SIG-M5 (cell line): ENCODE data around the gene CDH23.

Experiments used
- DNase-seq: peaks from one replicate; lab custom pipeline; 2025; lab: John Stamatoyannopoulos, UW

Gene CDH23

GRCh38 chr10:71565284-71566000 lies 168.7 kb downstream of the CDH23 start:
- DNase-seq, result no peak

DNA sequence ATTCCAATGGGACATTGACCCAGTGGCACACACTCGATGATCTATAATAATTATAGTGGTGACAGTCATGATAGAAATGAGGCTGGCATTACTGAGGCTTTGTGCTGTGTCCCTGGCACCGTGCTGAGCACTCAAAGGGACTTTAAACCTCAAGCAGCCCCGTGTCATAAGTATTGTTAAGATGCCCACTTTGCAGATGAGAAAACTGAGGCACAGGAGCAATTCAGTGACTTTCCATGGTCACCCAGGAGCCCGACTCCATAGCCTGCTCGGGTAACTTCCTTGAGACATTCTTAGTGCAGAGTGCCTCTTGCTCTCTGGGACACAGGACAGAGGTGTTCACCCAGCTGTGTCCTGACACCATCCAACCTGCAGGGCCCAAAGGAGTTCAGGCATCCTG lies 170.3 kb downstream of the CDH23 start:
- DNase-seq, result no peak

GRCh38 chr10:71568896-71569492 lies 172.3 kb downstream of the CDH23 start:
- no peak for DNase-seq

GRCh38 chr10:71569775-71570588 lies 173.3 kb downstream of the CDH23 start:
- DNase-seq, result no peak

DNA sequence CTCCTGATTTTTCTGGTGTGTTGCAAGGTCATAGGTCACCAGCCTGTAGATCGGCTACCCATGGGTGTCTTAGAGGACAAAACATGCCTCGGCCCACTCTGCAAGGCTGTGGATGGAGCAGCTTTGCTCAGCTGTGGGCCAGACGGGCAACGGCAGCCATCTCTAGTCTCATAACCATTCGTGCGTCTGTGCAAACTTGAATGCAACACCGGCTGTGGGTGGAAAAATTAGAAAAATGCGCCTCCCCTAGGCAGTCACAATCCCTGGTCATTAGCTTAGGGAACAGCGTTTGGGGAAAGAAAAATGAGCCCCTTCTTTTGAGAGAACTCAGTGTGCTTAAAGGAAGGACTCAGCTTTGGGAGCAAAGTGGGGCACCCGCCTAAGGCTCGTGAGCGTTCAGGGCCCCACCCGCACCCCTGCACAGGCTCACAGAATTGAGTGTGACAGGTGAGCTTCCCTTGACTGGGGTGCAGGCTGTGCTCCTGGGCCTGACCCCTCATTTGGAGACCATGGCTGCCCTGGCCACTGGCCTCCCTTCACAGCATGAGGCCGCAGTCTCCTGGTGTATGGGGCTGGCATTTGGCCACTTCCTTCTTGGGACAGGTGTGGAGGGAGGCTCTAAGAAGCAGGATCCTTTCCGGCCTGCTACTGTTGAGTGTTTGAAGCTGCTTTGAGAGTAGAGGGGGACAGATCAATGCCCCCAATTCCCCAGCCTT lies 174.9 kb downstream of the CDH23 start:
- DNase-seq, result no peak

DNA sequence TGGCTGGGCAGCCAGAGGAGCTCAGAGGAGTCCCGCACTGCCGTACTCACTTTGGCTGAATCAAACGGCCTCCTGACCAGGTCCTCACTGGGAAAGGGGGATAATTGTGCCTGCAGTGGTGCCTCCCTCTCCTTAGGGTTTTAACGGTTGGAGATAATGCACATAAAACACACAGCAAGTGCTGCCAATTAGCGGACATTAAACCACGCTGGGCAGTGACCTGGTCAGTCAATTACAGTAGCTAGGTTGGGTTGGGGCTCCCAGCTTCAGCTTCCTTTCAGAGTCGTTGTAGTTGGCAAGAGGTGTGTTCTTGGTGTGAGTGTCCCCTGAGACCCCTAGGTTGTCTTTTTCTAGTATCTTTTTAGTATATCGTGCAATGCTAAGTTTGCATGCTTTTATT lies 176.2 kb downstream of the CDH23 start:
- no peak for DNase-seq

DNA sequence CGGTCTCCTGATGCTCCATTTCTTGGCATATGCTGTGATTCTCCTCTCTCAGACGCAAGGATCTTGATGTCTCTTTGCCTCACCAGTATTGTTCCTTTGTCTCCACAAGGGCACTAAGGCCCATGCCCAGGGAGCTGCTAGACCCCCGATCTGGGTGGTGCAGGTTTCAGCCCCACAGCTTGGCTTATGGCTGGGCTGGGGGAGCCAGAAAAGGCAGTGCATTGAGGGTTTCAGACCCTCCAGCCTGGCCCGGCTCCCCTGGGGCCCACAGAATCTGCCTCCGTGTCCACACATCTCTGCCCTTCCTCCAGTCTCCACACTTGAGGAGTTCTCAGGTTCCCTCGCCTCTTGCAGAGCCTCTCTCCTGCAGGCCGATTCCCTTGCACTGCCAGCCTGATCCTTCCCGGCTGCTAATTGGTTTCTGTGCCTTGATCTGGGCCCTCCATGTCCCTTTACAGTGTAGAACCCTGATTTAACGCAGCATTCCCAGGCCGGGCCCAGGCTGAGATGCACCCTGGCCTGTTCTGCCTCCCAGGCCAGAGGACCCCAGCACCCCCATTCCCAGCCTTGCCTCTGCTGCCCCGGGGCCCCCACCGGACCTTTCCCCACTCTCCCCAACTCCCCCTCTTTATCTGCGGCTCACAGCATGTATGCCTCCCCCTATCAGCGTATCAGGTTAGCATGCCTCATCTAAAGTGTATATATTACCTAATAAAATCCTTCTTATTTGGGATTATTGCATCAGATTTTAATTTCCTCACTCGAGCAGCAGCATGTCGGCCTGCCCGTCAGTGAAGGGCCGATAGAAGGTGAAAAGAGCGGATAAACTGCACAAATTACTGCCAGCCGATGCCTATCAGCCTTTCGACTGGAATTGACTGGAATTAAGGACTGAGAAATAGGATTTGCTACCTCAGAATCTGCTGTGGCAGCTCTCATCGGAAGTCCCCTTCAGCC lies 177.1 kb downstream of the CDH23 start:
- no peak for DNase-seq

- DNase-seq, result no peak
These were observed 178.7 kb downstream of the CDH23 start for GRCh38 chr10:71575451-71575850.

- no peak for DNase-seq
These were observed 179.4 kb downstream of the CDH23 start for GRCh38 chr10:71575934-71576801.

GRCh38 chr10:71576842-71577241 lies 180.1 kb downstream of the CDH23 start:
- DNase-seq, result no peak

DNA sequence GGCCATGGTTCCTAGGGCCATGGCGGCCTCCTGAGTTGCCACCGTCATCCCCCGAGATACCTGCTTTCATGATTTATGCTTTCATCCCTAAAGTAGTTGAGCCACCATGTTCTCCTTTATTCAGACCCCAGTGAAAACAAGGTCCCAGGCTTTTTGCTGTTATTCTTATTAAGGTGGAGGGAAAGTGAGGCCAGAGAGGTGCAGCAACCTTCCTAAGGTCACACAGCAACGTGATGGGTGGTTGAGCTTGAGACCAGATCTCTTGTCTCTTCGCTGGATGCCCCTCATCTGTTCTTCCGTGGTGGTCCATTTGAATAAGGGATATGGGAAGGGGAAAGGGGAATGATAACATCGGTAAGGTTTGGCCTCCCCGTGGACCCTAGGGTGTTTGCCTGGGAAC lies 180.6 kb downstream of the CDH23 start:
- DNase-seq, result no peak

GRCh38 chr10:71578069-71578468 lies 181.3 kb downstream of the CDH23 start:
- DNase-seq, result no peak

DNA sequence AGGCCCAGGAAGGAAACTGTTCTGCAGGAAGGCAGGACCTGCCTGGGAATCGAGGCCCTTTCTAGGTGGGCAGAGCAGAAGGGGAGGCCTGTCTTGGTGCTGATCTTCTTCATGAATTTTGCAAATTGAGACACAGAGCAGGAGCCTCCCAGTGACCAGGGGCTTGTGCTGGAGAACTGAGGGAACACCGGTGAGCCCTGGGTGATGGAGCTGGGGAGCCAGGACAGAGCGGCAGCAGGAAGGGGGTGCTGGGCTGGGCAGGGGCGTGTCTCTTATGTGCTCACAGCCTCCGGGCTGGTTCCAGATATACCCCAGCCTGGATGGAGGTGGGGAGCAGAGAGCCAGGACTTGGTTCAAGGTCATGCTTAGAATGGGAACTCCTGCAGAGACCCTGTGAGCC lies 182.9 kb downstream of the CDH23 start:
- no peak for DNase-seq

DNA sequence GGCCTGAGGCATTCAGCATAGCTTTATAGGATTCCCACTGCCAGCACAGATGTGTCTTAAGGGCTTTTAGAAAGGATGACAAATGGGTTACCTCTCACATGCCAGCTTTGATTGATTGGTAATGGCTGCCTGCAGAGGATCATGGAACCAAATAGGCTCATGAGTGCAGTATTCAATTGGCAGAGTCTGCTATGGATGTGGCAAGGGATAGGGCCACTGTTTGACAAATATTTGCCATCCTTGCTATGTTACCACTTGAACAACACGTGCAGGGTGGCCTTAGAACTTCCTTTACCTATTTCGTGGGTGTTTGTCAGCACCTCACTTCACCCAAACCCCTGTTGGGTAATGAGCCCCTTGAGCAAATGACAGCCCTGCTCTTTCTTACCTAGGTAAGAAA lies 183.7 kb downstream of the CDH23 start:
- no peak for DNase-seq

DNA sequence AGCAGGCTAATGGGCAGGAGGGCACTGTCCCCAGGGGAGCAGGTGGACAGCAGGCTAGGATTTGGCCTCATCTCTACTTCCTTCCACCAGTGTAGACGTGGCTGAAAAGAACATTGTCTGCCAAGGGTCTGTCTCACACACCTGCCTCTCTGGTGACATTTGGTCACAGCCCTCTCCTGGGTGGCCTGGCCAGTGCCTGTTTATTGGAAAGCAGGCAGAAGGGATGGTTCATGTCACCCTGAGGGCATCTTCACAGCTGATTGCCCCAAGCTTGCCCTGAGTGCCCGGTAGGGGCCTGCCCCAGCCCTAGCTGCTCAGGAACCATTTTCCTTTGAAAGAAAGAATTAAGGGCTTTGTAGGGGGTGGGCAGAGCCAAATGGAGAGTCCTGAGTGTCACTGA lies 184.2 kb downstream of the CDH23 start:
- DNase-seq, result no peak

GRCh38 chr10:71581376-71581775 lies 184.7 kb downstream of the CDH23 start:
- DNase-seq, result no peak

DNA sequence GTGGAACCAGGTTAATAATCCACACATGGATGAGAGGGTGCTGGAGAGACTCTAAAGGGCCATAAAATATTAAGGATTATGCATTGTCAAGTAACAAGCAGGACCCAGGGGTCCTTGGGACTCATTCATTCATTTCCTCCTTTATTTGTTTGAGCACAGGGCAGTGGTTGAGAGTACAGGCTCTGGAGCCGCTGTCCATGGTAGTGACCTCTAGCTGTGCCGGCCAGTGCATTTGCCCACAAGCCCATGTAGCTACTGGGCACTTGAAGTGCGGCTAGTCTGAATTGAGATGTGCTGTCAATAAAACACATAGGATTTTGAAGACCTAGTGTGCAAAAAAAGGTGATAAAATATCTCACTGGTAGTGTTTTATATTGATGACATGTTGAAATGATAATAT lies 185.3 kb downstream of the CDH23 start:
- no peak for DNase-seq

- DNase-seq, result no peak
These were observed 186.1 kb downstream of the CDH23 start for GRCh38 chr10:71582506-71583475.

- DNase-seq, result no peak
These were observed 187.7 kb downstream of the CDH23 start for GRCh38 chr10:71584461-71584860.
